Testis (tissue), 2 donors: ENCODE results near the gene NAV3.

Experiments
- POLR2A ChIP-seq: fragments of 450-650 bp; IDR thresholded peaks from one replicate; pipeline ENCODE4 v1.6.1; 2017; ENCODE audit warnings: antibody characterized with exemption, mild to moderate bottlenecking, moderate library complexity
- TF ChIP-seq, protein P1 (sequence below), 3 experiments: fragments of 450-650 bp in 2 of 3; fragments of 200-600 bp in 1 of 3; sonication (generic) in 1 of 3; IDR thresholded peaks; one replicate each; pipeline ENCODE4 v1.5.1; 2016 to 2019; ENCODE audit warnings: antibody characterized with exemption in 3 of 3, mild to moderate bottlenecking in 2 of 3, moderate library complexity in 1 of 3

- TF ChIP-seq, protein P1, sequence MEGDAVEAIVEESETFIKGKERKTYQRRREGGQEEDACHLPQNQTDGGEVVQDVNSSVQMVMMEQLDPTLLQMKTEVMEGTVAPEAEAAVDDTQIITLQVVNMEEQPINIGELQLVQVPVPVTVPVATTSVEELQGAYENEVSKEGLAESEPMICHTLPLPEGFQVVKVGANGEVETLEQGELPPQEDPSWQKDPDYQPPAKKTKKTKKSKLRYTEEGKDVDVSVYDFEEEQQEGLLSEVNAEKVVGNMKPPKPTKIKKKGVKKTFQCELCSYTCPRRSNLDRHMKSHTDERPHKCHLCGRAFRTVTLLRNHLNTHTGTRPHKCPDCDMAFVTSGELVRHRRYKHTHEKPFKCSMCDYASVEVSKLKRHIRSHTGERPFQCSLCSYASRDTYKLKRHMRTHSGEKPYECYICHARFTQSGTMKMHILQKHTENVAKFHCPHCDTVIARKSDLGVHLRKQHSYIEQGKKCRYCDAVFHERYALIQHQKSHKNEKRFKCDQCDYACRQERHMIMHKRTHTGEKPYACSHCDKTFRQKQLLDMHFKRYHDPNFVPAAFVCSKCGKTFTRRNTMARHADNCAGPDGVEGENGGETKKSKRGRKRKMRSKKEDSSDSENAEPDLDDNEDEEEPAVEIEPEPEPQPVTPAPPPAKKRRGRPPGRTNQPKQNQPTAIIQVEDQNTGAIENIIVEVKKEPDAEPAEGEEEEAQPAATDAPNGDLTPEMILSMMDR (IDR thresholded peaks at IDR 0.05): no peak
- no peak for TF ChIP-seq POLR2A
Measured at GRCh38 chr12:78187741-78188140, 357.0 kb downstream of the NAV3 start.
